Measurements from ENCODE around the gene TECTB.

- TF ChIP-seq POLR2AphosphoS5 (IDR thresholded peaks at IDR 0.05; ENCODE audit: low read depth, low read length) (no peak), POLR2A (IDR thresholded peaks at IDR 0.05; ENCODE audit: low read depth, low read length) (no peak), TAF1 (IDR thresholded peaks at IDR 0.05; ENCODE audit: borderline replicate concordance, low read depth, low read length) (no peak)
These were observed 4.3 kb upstream of the TECTB start for GRCh38 chr10:112278871-112279270.

Data from GM12892 (cell line).